Epithelial cell of esophagus (primary cell): ENCODE measurements around the gene TECR.

Experiments used
- DNase-seq: peaks from one replicate; pipeline ENCODE4 v3.0.0; 2010; ENCODE audit warnings: low read depth
- H3K4me3 ChIP-seq: 2 replicates; pipeline ENCODE4 v1.5.1; 2011; ENCODE audit warnings: mild to moderate bottlenecking, low read length, control low read depth
- TF ChIP-seq, protein P1 (sequence below): IDR thresholded peaks from 2 replicates; pipeline ENCODE4 v1.5.1; 2011; ENCODE audit warnings: low read depth, mild to moderate bottlenecking, low read length, control low read depth, inconsistent platforms; ENCODE audit not compliant: insufficient read depth; ENCODE audit errors: missing control alignments

The TECR gene

DNA sequence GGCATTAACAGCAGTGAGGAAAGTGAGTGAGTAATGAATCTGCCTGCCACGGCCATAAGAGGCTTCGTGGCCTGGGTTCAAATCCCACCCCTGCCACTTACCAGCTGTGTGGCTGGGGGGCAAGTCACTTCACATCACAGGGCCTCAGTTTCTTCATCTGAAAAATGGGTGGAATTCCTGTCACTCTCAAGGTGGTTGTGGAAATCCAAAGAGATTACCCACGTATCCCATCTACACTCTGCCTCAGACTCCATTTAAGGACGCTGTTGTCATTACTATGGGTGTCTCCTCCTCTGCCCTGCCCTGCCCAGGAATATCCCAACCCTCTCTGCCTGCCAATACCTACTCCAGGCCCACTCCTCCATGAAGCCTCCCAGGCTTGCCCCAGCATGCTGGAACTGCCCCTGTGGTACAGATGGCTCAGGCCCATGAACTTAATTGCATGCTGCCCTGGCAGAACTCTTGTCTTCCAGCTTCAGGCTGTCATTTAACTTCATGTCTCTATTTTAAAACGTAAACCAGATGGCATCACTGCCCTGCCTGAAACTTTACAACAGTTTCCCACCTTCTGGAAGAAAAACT lies 36.5 kb upstream of the TECR start:
- TF ChIP-seq, protein P1, sequence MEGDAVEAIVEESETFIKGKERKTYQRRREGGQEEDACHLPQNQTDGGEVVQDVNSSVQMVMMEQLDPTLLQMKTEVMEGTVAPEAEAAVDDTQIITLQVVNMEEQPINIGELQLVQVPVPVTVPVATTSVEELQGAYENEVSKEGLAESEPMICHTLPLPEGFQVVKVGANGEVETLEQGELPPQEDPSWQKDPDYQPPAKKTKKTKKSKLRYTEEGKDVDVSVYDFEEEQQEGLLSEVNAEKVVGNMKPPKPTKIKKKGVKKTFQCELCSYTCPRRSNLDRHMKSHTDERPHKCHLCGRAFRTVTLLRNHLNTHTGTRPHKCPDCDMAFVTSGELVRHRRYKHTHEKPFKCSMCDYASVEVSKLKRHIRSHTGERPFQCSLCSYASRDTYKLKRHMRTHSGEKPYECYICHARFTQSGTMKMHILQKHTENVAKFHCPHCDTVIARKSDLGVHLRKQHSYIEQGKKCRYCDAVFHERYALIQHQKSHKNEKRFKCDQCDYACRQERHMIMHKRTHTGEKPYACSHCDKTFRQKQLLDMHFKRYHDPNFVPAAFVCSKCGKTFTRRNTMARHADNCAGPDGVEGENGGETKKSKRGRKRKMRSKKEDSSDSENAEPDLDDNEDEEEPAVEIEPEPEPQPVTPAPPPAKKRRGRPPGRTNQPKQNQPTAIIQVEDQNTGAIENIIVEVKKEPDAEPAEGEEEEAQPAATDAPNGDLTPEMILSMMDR, result no peak

DNA sequence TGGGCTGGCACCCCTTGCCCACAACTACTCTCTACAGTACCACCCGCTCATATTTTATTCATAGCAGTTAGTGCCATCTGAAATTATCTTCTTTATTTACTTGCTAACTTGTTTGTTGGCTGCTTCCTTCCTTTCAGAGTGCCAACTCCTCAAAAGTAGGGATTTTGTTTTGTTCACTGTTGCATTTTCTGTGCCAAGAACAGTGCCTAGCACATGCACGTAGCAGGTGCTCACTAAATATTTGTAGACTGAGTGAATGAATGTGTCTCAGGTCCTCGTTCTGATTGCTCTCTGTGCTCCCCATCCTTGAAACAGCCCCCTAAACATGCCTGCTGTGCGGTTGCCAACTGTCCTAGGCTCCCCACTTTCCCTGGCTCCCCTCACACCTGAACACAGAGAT lies 35.0 kb upstream of the TECR start:
- peak overlapping the region; percentile 89 for H3K4me3 ChIP-seq
- DNase-seq, result no peak
- TF ChIP-seq, protein P1, result no peak

More for the DNA sequence above, 36.5 kb upstream of the TECR start:
- no peak overlapping the region for H3K4me3 ChIP-seq
- DNase-seq, result no peak

DNA sequence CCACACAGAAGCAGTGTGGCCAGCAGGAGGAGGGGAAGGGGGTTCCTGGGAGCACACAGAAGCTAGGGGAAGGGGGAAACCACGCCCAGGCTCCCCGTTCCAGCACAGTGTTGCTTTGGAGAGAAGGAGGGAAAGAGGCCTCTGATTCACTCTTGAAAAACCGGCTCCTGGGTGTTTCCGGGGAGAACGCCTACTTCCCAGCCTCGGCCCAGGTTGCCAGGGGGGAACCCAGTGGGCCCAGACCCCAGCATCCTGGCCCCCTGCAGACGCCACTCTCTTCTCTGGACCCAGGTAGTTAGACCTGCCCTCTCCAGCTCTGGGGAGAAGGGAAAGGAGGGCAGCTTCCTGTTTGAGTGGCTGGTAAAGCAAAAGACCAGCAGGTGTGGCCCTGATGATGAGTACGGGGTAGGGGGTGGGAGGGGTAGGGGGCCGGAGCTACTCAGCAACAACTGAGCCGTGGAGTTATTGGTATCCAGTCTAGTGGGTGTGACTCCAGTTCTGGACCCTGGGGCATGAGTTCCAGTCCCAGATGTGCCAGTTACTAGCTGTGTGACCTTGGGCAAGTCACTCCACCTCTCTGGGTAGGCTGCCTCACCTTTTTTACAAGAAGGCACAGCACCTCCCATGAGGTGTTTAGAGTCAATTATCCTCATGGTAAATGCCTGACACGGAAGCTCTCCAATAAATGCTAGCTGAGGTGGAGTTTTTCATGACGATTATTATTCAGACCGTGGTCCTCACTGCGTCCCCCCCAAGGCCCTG lies 34.3 kb upstream of the TECR start:
- peak overlapping the region; percentile 89 for H3K4me3 ChIP-seq
- TF ChIP-seq, protein P1, result no peak
- peak; percentile 82 for DNase-seq

DNA sequence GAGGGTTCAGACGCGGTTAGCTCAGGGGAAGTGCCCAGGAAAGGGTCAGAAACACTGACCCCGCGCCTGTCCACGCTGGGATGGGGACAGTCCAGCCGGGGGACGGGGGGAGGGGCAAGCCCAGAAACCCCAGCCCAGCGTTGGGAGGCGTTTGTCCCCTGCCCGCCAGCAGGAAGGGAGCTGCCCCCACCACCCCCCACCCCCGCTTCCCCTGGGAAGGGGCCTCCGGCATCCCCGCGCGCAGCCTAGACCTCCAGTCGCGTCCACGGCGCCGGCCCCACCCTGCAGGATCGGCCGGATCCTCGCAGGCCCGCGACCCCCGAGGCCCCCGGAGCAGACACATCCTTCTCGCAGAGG lies 33.7 kb upstream of the TECR start:
- TF ChIP-seq, protein P1, result no peak
- DNase-seq, result no peak
- peak overlapping the region; percentile 89 for H3K4me3 ChIP-seq

DNA sequence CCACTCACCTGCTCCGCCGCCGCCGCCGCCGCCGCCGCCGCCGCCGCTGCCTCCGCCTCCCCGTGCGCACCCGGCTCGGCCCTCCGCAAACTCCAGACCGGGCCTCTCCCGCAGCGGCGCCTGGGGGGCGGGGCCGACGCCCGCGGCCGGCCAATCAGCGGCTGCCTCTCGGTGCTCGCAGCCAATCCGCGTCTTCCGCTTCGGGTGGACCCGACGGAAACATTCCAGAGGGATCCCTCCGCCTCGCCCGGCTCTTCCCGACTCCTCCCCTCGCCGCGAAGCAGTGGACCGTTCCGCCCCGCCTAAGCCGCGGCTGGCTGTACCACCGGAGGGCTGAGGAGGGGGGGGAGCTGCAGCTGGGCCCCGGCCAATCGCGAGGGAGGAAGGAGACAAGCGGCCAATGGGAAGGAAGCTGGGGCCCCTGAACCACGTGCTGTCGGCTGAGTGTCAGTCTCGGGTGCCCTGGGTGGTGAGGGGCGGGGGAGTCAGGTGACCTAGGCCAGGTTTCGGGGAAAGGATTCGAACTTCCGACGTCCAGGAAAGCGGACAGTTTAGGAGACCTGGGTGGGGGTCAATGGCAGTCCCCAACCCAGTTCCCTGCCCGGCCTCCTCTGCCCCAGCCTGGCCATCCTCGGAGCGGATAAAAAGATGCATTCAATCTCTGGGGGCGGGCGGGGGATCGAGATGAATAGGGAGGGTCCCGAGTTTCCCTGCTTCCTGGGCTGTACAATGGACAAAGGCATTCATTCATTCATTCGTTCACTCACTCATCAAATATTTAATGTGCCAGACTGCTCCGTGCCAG lies 33.2 kb upstream of the TECR start, which contains the start of gene GIPC1:
GIPC1 (minus strand) TSS at position 99 of the 805 bp plus-strand sequence. CDS start 13,151 bp downstream, outside the sequence.
- peak; percentile 100 for DNase-seq
- H3K4me3 ChIP-seq, result peak within 1 kb of the TSS; percentile 89
- TF ChIP-seq, protein P1, result no peak

DNA sequence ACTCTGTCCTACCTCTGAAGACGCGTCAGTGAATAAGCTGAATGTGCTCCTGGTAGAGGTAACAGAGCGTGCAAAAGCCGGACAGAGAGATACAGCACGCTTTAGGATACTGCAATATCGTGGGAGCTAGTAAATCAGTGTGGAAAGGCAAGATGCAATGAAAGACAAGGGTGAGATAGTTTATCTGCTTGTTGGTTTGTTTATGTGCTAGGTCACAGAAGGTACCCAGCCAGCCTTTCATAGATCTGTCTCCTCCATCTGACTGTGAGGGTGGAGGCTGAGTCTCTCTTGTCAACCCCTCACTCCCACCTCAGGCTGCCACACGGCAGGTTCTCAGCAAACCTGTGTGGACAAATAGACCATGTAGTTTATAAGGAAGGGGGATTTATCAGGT lies 32.6 kb upstream of the TECR start:
- H3K4me3 ChIP-seq, result peak overlapping the region; percentile 34
- DNase-seq, result no peak
- TF ChIP-seq, protein P1, result no peak
